Anterior cingulate cortex (tissue), 58 donors: ENCODE measurements around the gene RUNX1.

Experiments used
- DNase-seq, 58 donors: peaks; one replicate each; lab custom pipeline; 2025; lab: John Stamatoyannopoulos, UW

Gene RUNX1

DNA sequence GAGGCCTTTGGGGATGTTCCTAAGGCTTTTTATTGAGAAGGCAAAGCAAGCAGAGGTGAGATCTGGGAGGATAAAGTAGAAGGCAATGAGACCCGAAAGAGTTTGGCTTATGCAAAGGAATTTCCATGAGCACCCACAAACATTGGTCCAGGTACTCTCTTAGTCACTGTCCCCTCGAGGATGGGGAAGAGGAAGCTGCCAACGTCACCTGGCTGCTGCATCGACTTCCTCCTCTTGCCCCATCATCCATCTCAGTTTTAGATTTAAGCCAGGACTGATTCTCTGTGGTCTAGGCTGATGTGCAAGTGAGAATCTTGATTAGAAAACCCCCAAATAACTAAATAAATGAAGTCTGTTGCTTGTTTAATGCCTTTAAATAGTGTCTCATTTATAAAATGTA, 28.7 kb downstream of the RUNX1 start:
- no peak for DNase-seq

- DNase-seq, result no peak
Measured at GRCh38 chr21:35019631-35020032, 29.5 kb downstream of the RUNX1 start.

DNA sequence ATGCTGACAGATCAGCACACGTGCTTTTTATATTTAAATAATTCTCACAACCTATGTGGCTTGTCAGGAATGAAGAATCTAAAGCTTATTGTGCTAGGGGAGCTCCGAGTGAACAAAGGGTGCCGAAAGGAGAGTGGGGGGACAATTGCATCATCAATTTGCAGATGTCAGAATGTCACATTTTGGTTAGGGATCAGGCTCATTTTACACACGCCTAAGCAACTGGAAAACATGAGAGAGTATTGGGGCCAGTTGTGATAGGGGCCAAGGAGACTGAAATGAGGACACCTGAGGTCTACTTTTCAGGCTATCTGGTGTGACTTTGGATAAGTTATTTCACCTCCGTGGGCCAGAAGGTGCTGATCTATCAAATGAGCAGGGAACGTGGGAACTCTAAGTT, 31.8 kb downstream of the RUNX1 start:
- DNase-seq, result no peak

DNA sequence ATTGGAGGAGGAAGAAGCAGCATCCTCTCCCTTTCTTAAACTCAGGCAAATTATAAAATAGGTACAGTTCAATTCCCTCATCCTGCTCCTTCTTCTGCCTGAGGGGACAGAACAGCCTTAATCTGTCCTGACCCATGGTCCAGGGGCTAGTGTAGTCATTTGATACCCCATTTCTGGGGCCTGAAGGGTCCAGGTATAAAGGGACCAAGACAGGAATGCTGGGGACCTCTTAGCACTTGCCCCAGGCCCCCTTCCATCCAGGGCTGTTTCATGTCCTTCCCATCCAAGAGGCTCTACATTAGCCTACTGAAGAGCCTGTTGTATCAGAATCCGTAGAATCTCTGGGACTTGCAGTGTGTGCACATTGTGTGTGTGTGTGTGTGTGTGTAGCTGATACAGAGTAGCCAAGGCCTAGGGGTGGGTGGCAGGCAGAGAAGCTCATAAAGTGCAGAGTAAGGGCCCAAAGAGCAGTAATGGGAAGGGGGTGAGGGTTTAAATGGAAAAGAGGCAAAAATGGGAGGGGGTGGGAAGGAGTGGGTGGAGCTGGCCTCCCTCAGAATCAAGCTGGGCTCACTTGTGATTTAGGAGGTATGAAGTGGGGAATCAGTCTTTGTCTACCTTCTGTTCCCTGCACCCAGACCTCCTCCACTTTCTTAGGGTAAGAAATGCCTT, 32.4 kb downstream of the RUNX1 start:
- no peak for DNase-seq

GRCh38 chr21:35016071-35016470, 33.0 kb downstream of the RUNX1 start:
- DNase-seq, result no peak

- DNase-seq, result no peak
Measured at GRCh38 chr21:35015435-35016024, 33.6 kb downstream of the RUNX1 start.

- peak in 7 of 58 donors; percentile 2 to 36 (median 8) for DNase-seq
Measured at GRCh38 chr21:35014302-35015041, 34.6 kb downstream of the RUNX1 start.

DNA sequence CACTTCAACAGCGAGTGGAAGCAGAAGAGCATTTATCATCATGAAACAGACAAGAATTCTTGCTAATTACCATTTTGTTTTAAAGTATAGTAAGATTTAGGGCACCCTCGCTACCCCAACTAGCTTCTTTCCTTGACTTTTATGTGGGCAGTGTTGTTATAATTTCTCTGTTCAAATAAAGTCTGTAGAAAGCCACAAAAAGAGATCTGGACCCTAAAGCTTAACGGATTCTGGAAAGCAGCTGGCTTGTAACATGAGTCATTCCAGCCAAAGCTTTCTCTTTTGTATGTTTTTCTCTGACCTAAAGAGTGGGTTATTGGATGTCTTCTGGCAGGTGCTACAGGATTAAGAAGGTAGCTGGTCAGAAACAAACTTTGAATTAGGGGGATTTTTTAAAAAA, 37.4 kb downstream of the RUNX1 start:
- DNase-seq, result no peak

GRCh38 chr21:35010447-35010846, 38.7 kb downstream of the RUNX1 start:
- no peak for DNase-seq

DNA sequence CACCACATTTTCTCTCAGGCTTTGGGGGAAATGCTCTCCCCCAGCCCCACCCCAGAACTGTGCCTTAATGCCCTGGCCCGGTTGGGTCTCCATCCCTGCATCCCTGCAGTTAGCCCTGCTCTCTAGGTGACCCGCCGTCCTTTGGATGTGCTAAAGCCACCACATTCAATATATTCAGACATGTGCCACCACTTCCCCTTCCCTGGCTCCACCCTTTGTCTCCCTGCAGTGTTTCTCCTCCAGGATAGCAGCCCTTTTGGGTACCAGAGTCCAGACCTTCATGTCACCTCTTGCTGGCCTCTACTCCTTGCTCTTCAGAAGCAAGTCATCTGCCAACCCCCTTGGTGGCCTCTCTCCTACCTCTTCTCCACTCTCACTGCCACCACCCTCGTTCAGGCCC, 41.8 kb downstream of the RUNX1 start:
- DNase-seq, result no peak

DNA sequence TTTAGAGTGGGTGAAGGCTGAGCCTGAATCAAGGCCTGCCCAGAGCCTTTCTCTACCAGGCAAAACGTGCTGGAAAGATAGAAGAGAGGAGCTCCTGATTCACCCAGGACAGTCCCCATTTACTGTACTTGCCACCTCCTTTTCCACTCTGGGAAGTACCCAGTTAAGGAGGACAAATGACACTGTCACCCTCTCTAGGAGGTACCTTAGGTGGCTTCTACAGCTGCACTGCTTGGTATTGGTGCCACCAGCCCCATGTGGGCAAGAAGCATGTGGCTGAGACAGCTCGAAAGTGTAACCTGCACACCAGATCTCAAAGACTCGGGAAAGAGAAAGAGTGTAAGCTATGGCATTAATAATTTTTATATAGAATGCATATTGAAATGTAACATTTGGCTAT, 42.3 kb downstream of the RUNX1 start:
- no peak for DNase-seq

GRCh38 chr21:35006248-35006647, 42.9 kb downstream of the RUNX1 start:
- no peak for DNase-seq

GRCh38 chr21:35005560-35006224, 43.4 kb downstream of the RUNX1 start:
- DNase-seq, result no peak

- DNase-seq, result no peak
Measured at GRCh38 chr21:35005077-35005476, 44.0 kb downstream of the RUNX1 start.

GRCh38 chr21:35004314-35004713, 44.8 kb downstream of the RUNX1 start:
- DNase-seq, result no peak

- DNase-seq, result no peak
Measured at GRCh38 chr21:35002879-35003722, 46.0 kb downstream of the RUNX1 start.

- DNase-seq, result no peak
Measured at GRCh38 chr21:34999397-34999941, 49.6 kb downstream of the RUNX1 start.

- DNase-seq, result no peak
Measured at GRCh38 chr21:34998176-34998575, 50.9 kb downstream of the RUNX1 start.

DNA sequence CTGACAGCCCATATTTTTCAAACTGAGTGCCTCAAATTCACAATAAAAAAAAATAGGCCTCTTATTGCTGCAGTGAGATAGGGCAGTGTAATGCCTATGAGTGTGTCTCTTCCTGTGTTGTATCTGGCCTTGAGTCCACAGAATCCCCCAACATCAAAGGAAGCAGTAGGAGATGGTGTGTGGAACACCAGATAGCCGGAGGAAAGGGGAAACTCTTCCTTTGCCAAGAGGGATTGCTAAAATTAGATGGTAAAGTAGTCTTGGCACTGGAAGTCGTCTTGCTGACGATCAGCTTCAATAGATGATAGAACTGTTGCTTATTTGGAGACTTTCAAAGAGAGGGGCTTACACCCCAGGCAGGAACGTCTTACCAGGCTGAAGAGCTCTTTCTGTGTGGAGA, 51.8 kb downstream of the RUNX1 start:
- DNase-seq, result no peak
